HepG2 (cell line): ENCODE results near the gene RASL10A.

ENCODE experiments used
- CREB1 ChIP-seq, 2 experiments: fragments of 450-650 bp in 1 of 2; IDR thresholded peaks; 2 replicates each; pipeline ENCODE4 v1.6.1; 2016 to 2017; ENCODE audit warnings: control low read depth in 1 of 2, mild to moderate bottlenecking in 1 of 2, missing compliant biosample characterization in 1 of 2, missing genetic modification characterization in 1 of 2
- CTCF ChIP-seq: sonication (generic); formaldehyde crosslinking; IDR thresholded peaks from 2 replicates; pipeline ENCODE4 v1.5.0; 2020; ENCODE audit warnings: mild to moderate bottlenecking, missing genetic modification reagents, moderate library complexity
- ELF1 ChIP-seq: sonication (generic); formaldehyde crosslinking; IDR thresholded peaks from 2 replicates; pipeline ENCODE4 v1.4.0; 2020; ENCODE audit warnings: missing genetic modification reagents
- FOXP1 ChIP-seq, 2 experiments: fragments of 450-650 bp in 1 of 2; IDR thresholded peaks; 2 replicates each; pipeline ENCODE4 v1.6.1; 2017 to 2018; ENCODE audit warnings: antibody characterized with exemption in 1 of 2
- MYC ChIP-seq: sonication (generic); formaldehyde crosslinking; IDR thresholded peaks from 2 replicates; pipeline ENCODE4 v1.9.0; 2021; ENCODE audit warnings: missing genetic modification reagents, borderline replicate concordance
- ZFP1 ChIP-seq: IDR thresholded peaks from 2 replicates; pipeline ENCODE4 v1.6.1; 2016
- ZSCAN12 ChIP-seq: sonication (generic); formaldehyde crosslinking; IDR thresholded peaks from 2 replicates; pipeline ENCODE4 v1.9.0; 2021; ENCODE audit warnings: mild to moderate bottlenecking, missing genetic modification reagents

- TF ChIP-seq FOXP1 (IDR thresholded peaks at IDR 0.05) = no peak
- TF ChIP-seq FOXP1 (CRISPR knock-in tag; IDR thresholded peaks at IDR 0.05) = no peak
- TF ChIP-seq ZFP1 (CRISPR knock-in tag) = no peak
- TF ChIP-seq CREB1 (IDR thresholded peaks at IDR 0.05) = no peak
- TF ChIP-seq CREB1 (CRISPR knock-in tag; IDR thresholded peaks at IDR 0.05) = no peak
- no peak for TF ChIP-seq MYC (CRISPR knock-in tag)
- TF ChIP-seq CTCF (CRISPR knock-in tag) = no peak
- no peak for TF ChIP-seq ELF1 (CRISPR knock-in tag)
- TF ChIP-seq ZSCAN12 = no peak
These were observed 15.7 kb upstream of the RASL10A start for GRCh38 chr22:29331213-29331612.
